ENCODE measurements around the gene USP17L17.
"Not testable (repeated sequence)": the region's sequence is repeated elsewhere in the genome, so short reads cannot be mapped to it uniquely, and the experiment has no call there.

- not testable (repeated sequence) for TF ChIP-seq CTCF (IDR thresholded peaks at IDR 0.05 in 2 of 3, conservative IDR thresholded peaks at IDR 0.05 in 1 of 3; ENCODE audit: borderline replicate concordance in 1 of 3, insufficient read depth in 1 of 3, low read depth in 2 of 3, low read length in 2 of 3); SRF (IDR thresholded peaks at IDR 0.05; ENCODE audit: low read depth); ZFX (IDR thresholded peaks at IDR 0.05); POLR2A (IDR thresholded peaks at IDR 0.05; ENCODE audit: borderline replicate concordance, extremely low read depth, insufficient read depth, insufficient read length); EGR1 (IDR thresholded peaks at IDR 0.05; ENCODE audit: low read depth); EZH2 (IDR thresholded peaks at IDR 0.05); ZNF274 (IDR thresholded peaks at IDR 0.05; ENCODE audit: low read depth, low read length)
- TF ChIP-seq, protein P1, sequence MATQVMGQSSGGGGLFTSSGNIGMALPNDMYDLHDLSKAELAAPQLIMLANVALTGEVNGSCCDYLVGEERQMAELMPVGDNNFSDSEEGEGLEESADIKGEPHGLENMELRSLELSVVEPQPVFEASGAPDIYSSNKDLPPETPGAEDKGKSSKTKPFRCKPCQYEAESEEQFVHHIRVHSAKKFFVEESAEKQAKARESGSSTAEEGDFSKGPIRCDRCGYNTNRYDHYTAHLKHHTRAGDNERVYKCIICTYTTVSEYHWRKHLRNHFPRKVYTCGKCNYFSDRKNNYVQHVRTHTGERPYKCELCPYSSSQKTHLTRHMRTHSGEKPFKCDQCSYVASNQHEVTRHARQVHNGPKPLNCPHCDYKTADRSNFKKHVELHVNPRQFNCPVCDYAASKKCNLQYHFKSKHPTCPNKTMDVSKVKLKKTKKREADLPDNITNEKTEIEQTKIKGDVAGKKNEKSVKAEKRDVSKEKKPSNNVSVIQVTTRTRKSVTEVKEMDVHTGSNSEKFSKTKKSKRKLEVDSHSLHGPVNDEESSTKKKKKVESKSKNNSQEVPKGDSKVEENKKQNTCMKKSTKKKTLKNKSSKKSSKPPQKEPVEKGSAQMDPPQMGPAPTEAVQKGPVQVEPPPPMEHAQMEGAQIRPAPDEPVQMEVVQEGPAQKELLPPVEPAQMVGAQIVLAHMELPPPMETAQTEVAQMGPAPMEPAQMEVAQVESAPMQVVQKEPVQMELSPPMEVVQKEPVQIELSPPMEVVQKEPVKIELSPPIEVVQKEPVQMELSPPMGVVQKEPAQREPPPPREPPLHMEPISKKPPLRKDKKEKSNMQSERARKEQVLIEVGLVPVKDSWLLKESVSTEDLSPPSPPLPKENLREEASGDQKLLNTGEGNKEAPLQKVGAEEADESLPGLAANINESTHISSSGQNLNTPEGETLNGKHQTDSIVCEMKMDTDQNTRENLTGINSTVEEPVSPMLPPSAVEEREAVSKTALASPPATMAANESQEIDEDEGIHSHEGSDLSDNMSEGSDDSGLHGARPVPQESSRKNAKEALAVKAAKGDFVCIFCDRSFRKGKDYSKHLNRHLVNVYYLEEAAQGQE (IDR thresholded peaks at IDR 0.05; ENCODE audit: low read depth), result not testable (repeated sequence)
- TF ChIP-seq, protein P2, sequence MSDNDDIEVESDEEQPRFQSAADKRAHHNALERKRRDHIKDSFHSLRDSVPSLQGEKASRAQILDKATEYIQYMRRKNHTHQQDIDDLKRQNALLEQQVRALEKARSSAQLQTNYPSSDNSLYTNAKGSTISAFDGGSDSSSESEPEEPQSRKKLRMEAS (IDR thresholded peaks at IDR 0.05), result not testable (repeated sequence)
Observed at GRCh38 chr4:9247953-9248680, 4.4 kb downstream of the USP17L17 start, which contains the start of gene USP17L18.

Measured in HCT116 (cell line).